GM21360 (cell line): ENCODE results near the gene HMGB1.
"Not testable (repeated sequence)": the region's sequence is repeated elsewhere in the genome, so short reads cannot be mapped to it uniquely, and the experiment has no call there.

Experiments used
- ATAC-seq: cut with Tn5 transposase; IDR thresholded peaks from one replicate; pipeline ENCODE4 v1.9.1; 2021; ENCODE audit warnings: mild to moderate bottlenecking, moderate library complexity; ENCODE audit not compliant: unreplicated experiment

HMGB1 gene

GRCh38 chr13:30466841-30467252 lies 1.1 kb upstream of the HMGB1 start:
- ATAC-seq, result no peak

- ATAC-seq, result peak; percentile 7
Observed at GRCh38 chr13:30466358-30466714, 600 bp upstream of the HMGB1 start.

- ATAC-seq, result no peak
Observed at GRCh38 chr13:30465343-30465592, 468 bp downstream of the HMGB1 start.

- ATAC-seq, result peak; percentile 28
Observed at GRCh38 chr13:30464496-30465342, 1.0 kb downstream of the HMGB1 start.

GRCh38 chr13:30463787-30464495 lies 1.8 kb downstream of the HMGB1 start:
- ATAC-seq, result peak; percentile 25

GRCh38 chr13:30461279-30462066 lies 4.3 kb downstream of the HMGB1 start:
- not testable (repeated sequence) for ATAC-seq

GRCh38 chr13:30457306-30457891 lies 8.3 kb downstream of the HMGB1 start:
- no peak for ATAC-seq

GRCh38 chr13:30456290-30456689 lies 9.4 kb downstream of the HMGB1 start:
- no peak for ATAC-seq

GRCh38 chr13:30454991-30455390 lies 10.7 kb downstream of the HMGB1 start:
- no peak for ATAC-seq

- no peak for ATAC-seq
Observed at GRCh38 chr13:30453727-30454126, 12.0 kb downstream of the HMGB1 start.

GRCh38 chr13:30451476-30451875 lies 14.3 kb downstream of the HMGB1 start:
- not testable (repeated sequence) for ATAC-seq

- ATAC-seq, result no peak
Observed at GRCh38 chr13:30450066-30450465, 15.7 kb downstream of the HMGB1 start.

- ATAC-seq, result no peak
Observed at GRCh38 chr13:30448441-30448840, 17.3 kb downstream of the HMGB1 start.

GRCh38 chr13:30446126-30446500 lies 19.6 kb downstream of the HMGB1 start:
- no peak for ATAC-seq

- ATAC-seq, result peak; percentile 37
Observed at GRCh38 chr13:30443957-30444404, 21.8 kb downstream of the HMGB1 start.

GRCh38 chr13:30443491-30443890 lies 22.2 kb downstream of the HMGB1 start:
- not testable (repeated sequence) for ATAC-seq

GRCh38 chr13:30442926-30443325 lies 22.8 kb downstream of the HMGB1 start:
- ATAC-seq, result no peak

GRCh38 chr13:30440910-30441703 lies 24.6 kb downstream of the HMGB1 start:
- ATAC-seq, result no peak

- ATAC-seq, result no peak
Observed at GRCh38 chr13:30438286-30438685, 27.4 kb downstream of the HMGB1 start.

GRCh38 chr13:30437177-30437576 lies 28.6 kb downstream of the HMGB1 start:
- no peak for ATAC-seq
